Caco-2 (cell line): ENCODE results near the gene PACSIN1. TPM values are rescaled to one million over a fixed set of nuclear protein-coding genes. Genes with fewer than 3 reads are reported as not detected.

Experiments
- BruUV-seq: library from RNA; stranded (reverse); fragments of 400-500 nt; replicated peaks from 2 replicates; lab custom pipeline; 2021; lab: Mats Ljungman, UMichigan
- CTCF ChIA-PET: fragments of 300-600 bp; sonication (Branson Sonifier 250); formaldehyde crosslinking; loops from one replicate; lab custom pipeline; 2022; ENCODE audit warnings: antibody characterized with exemption; lab: Charles Lee
- POLR2A ChIA-PET: fragments of 300-600 bp; sonication (Branson Sonifier 250); formaldehyde crosslinking; loops from one replicate; lab custom pipeline; 2022; ENCODE audit warnings: antibody characterized with exemption; lab: Charles Lee
- DNase-seq, 2 experiments: peaks; one replicate each; pipeline versions ENCODE4 v3.0.0 to v3.0.0-alpha.2; 2020 to 2022
- H3K27me3 ChIP-seq: replicated peaks from 2 replicates; pipeline ENCODE4 v1.6.0; 2011; ENCODE audit warnings: low read length; ENCODE audit not compliant: control insufficient read depth, insufficient read depth
- H3K36me3 ChIP-seq: 2 replicates; pipeline ENCODE4 v1.5.1; 2011; ENCODE audit warnings: low read length; ENCODE audit not compliant: control insufficient read depth, insufficient read depth
- H3K4me1 ChIP-seq: fragments of 250-450 bp; sonication (Bioruptor Pico); 2 replicates; pipeline ENCODE4 v1.5.1; 2020; ENCODE audit warnings: mild to moderate bottlenecking
- H3K4me3 ChIP-seq: 2 replicates; pipeline ENCODE4 v1.5.1; 2011; ENCODE audit warnings: low read depth, mild to moderate bottlenecking, control low read depth, low read length
- H3K9me3 ChIP-seq: fragments of 250-450 bp; sonication (Bioruptor Pico); 2 replicates; pipeline ENCODE4 v1.5.1; 2020; ENCODE audit warnings: mild to moderate bottlenecking, moderate library complexity
- H3K27ac Mint-ChIP-seq: one replicate; pipeline ENCODE4 v1.8.0; 2022; ENCODE audit warnings: mixed read lengths; ENCODE audit not compliant: unreplicated experiment
- H3K27me3 Mint-ChIP-seq: one replicate; pipeline ENCODE4 v1.8.0; 2022; ENCODE audit warnings: mixed read lengths; ENCODE audit not compliant: insufficient read depth, unreplicated experiment
- H3K36me3 Mint-ChIP-seq: one replicate; pipeline ENCODE4 v1.8.0; 2022; ENCODE audit warnings: mild to moderate bottlenecking, mixed read lengths; ENCODE audit not compliant: insufficient read depth, unreplicated experiment
- H3K4me1 Mint-ChIP-seq: one replicate; pipeline ENCODE4 v1.8.0; 2022; ENCODE audit warnings: low read depth, mixed read lengths; ENCODE audit not compliant: unreplicated experiment
- H3K4me3 Mint-ChIP-seq: one replicate; pipeline ENCODE4 v1.8.0; 2022; ENCODE audit warnings: mild to moderate bottlenecking, moderate library complexity, mixed read lengths; ENCODE audit not compliant: unreplicated experiment
- H3K9me3 Mint-ChIP-seq: one replicate; pipeline ENCODE4 v1.8.0; 2022; ENCODE audit warnings: mixed read lengths; ENCODE audit not compliant: unreplicated experiment
- intact Hi-C: fragments of 100-400 bp; cut with micrococcal nuclease; formaldehyde crosslinking; loops from one replicate; pipeline ENCODE4 v1.10.0; 2022; ENCODE audit not compliant: unreplicated experiment
- total RNA-seq: library from RNA; stranded (reverse); gene quantifications from 2 replicates; pipeline ENCODE4 v1.2.3, GENCODE V29; 2022
- TF ChIP-seq, protein P1 (sequence below), 2 experiments: fragments of 200-600 bp in 1 of 2; IDR thresholded peaks; 1 replicate in 1 of 2; 2 replicates in 1 of 2; pipeline versions ENCODE4 v1.5.1 to v1.8.0; 2011 to 2022; ENCODE audit warnings: antibody characterized with exemption in 1 of 2, control low read depth in 1 of 2, inconsistent platforms in 1 of 2, low read depth in 1 of 2, low read length in 1 of 2, mild to moderate bottlenecking in 1 of 2, moderate library complexity in 1 of 2; ENCODE audit not compliant: insufficient read depth in 1 of 2, severe bottlenecking in 1 of 2, unreplicated experiment in 1 of 2

Gene PACSIN1
- total RNA-seq, 1 experiment from 2014 or later, result 3.7 TPM

DNA sequence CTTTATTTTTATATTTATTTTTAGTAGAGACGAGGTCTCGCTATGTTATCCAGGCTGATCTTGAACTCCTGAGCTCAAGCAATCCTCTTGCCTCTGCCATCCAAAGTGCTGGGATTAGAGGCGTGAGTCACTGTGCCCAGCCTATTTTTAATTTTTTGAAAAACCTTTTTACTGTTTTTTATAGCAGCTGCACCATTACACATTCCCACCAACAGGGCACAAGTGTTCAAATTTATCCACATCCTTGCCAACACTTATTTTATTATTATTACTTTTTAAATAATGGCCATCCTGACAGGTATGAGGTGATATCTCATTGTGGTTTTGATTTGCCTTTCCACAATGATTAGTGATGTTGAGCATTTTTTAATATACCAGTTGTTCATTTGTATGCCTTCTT, 42.5 kb downstream of the PACSIN1 start:
- ChIA-PET CTCF (no interaction called here), POLR2A (no interaction called here)
- TF ChIP-seq, protein P1, sequence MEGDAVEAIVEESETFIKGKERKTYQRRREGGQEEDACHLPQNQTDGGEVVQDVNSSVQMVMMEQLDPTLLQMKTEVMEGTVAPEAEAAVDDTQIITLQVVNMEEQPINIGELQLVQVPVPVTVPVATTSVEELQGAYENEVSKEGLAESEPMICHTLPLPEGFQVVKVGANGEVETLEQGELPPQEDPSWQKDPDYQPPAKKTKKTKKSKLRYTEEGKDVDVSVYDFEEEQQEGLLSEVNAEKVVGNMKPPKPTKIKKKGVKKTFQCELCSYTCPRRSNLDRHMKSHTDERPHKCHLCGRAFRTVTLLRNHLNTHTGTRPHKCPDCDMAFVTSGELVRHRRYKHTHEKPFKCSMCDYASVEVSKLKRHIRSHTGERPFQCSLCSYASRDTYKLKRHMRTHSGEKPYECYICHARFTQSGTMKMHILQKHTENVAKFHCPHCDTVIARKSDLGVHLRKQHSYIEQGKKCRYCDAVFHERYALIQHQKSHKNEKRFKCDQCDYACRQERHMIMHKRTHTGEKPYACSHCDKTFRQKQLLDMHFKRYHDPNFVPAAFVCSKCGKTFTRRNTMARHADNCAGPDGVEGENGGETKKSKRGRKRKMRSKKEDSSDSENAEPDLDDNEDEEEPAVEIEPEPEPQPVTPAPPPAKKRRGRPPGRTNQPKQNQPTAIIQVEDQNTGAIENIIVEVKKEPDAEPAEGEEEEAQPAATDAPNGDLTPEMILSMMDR (IDR thresholded peaks at IDR 0.05; ENCODE audit: insufficient read depth in 1 of 2, low read depth in 1 of 2, low read length in 1 of 2, severe bottlenecking in 1 of 2, unreplicated experiment in 1 of 2), result no peak
- Histone ChIP-seq H3K9me3 (peaks cover 7% of the 10 kb centered on the region; the same call in 1 of the 2 replicates), H3K27me3 (no peaks in the 10 kb centered on the region), H3K4me3 (no peak overlapping the region), H3K36me3 (no peaks in the 10 kb centered on the region), H3K4me1 (no peaks in the 10 kb centered on the region)
- no peak for DNase-seq
- H3K9me3 Mint-ChIP-seq, result peaks cover 11% of the 10 kb centered on the region
- H3K27me3 Mint-ChIP-seq, result no peaks in the 10 kb centered on the region
- H3K36me3 Mint-ChIP-seq, result no peaks in the 10 kb centered on the region
- H3K4me3 Mint-ChIP-seq, result no peak overlapping the region
- peaks cover 5% of the 10 kb centered on the region for H3K4me1 Mint-ChIP-seq
- no TSS peak for BruUV-seq
- H3K27ac Mint-ChIP-seq, result no peak overlapping the region
- intact Hi-C loops, result no loop called here

DNA sequence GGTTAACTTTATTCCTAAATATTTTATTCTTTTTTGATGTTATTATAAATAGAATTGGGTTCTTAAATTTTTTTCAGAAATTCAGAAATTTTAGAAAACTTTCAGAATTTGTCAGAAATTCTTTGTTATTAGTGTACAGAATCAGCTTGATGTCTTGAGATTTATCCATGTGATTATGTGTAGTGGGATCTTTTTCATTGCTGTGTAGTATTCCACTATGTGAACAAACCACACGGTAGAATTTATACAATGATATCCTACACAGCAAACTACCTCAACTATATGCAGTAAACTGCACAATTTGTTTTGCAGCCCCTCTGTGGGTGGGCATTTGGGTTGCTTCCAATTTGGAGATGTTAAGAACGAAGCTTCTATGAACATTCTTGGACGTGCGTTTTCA, 43.9 kb downstream of the PACSIN1 start:
- Mint-ChIP-seq H3K27me3 (no peaks in the 10 kb centered on the region), H3K4me1 (peaks cover 5% of the 10 kb centered on the region), H3K27ac (no peak overlapping the region), H3K9me3 (peaks cover 11% of the 10 kb centered on the region), H3K4me3 (no peak overlapping the region), H3K36me3 (no peaks in the 10 kb centered on the region)
- no peaks in the 10 kb centered on the region for H3K36me3 ChIP-seq
- peaks cover 7% of the 10 kb centered on the region; the same call in 1 of the 2 replicates for H3K9me3 ChIP-seq
- intact Hi-C loops, result no loop called here
- BruUV-seq, result no TSS peak
- CTCF ChIA-PET, result interaction anchor here (0.6 kb wide), 1 partner anchor 61 kb away, joined by 4 read pairs; no protein-coding TSS in a partner anchor
- TF ChIP-seq, protein P1 (IDR thresholded peaks at IDR 0.05; ENCODE audit: insufficient read depth in 1 of 2, low read depth in 1 of 2, low read length in 1 of 2, severe bottlenecking in 1 of 2, unreplicated experiment in 1 of 2), result no peak
- POLR2A ChIA-PET, result no interaction called here
- no peaks in the 10 kb centered on the region for H3K27me3 ChIP-seq
- H3K4me1 ChIP-seq, result no peaks in the 10 kb centered on the region
- no peak overlapping the region for H3K4me3 ChIP-seq
- no peak for DNase-seq

DNA sequence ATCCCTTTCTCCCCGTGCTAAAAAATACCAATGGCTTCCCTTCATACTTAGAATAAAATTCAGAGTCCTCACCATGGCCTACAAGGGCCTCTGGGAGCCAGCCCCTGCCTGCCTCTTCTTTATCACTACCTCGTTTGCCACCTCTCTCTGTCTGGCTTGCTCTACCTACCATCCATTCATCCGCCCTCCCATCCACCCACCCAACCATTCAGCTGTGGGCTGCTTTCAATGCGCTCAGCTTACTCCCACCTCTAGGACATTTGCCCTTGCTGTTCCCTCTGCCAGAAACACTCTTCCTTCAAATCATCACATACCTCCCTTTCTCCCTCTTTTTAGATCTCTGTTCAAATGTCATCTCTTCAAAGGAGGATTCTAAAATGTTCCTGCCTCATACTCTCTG, 44.4 kb downstream of the PACSIN1 start:
- Histone ChIP-seq H3K9me3 (peaks cover 7% of the 10 kb centered on the region; the same call in 1 of the 2 replicates), H3K4me3 (no peak overlapping the region), H3K36me3 (no peaks in the 10 kb centered on the region), H3K4me1 (no peaks in the 10 kb centered on the region), H3K27me3 (no peaks in the 10 kb centered on the region)
- DNase-seq, result no peak
- CTCF ChIA-PET, result interaction anchor here (0.6 kb wide), 2 partner anchors 21 to 60 kb away, joined by 3 to 4 read pairs; no protein-coding TSS in a partner anchor
- Mint-ChIP-seq H3K4me3 (no peak overlapping the region), H3K27ac (no peak overlapping the region), H3K9me3 (peaks cover 11% of the 10 kb centered on the region), H3K27me3 (no peaks in the 10 kb centered on the region), H3K36me3 (no peaks in the 10 kb centered on the region), H3K4me1 (peaks cover 5% of the 10 kb centered on the region)
- POLR2A ChIA-PET, result no interaction called here
- BruUV-seq, result no TSS peak
- intact Hi-C loops, result no loop called here
- TF ChIP-seq, protein P1 (IDR thresholded peaks at IDR 0.05; ENCODE audit: insufficient read depth in 1 of 2, low read depth in 1 of 2, low read length in 1 of 2, severe bottlenecking in 1 of 2, unreplicated experiment in 1 of 2), result no peak
